GM20000 (cell line): Measurements from ENCODE around the gene IRF4.
A peak's percentile ranks its signal among the peaks of the same experiment; 100 is the strongest.
"Not testable (repeated sequence)": the region's sequence is repeated elsewhere in the genome, so short reads cannot be mapped to it uniquely, and the experiment has no call there.

Experiments
- DNase-seq: peaks from one replicate; pipeline ENCODE4 v3.0.0; 2012; ENCODE audit warnings: low spot score
- TF ChIP-seq, protein P1 (sequence below): IDR thresholded peaks from 2 replicates; pipeline ENCODE4 v1.5.1; 2012; ENCODE audit warnings: mild to moderate bottlenecking, control low read depth; ENCODE audit errors: extremely low read depth, missing control alignments

IRF4 gene

DNA sequence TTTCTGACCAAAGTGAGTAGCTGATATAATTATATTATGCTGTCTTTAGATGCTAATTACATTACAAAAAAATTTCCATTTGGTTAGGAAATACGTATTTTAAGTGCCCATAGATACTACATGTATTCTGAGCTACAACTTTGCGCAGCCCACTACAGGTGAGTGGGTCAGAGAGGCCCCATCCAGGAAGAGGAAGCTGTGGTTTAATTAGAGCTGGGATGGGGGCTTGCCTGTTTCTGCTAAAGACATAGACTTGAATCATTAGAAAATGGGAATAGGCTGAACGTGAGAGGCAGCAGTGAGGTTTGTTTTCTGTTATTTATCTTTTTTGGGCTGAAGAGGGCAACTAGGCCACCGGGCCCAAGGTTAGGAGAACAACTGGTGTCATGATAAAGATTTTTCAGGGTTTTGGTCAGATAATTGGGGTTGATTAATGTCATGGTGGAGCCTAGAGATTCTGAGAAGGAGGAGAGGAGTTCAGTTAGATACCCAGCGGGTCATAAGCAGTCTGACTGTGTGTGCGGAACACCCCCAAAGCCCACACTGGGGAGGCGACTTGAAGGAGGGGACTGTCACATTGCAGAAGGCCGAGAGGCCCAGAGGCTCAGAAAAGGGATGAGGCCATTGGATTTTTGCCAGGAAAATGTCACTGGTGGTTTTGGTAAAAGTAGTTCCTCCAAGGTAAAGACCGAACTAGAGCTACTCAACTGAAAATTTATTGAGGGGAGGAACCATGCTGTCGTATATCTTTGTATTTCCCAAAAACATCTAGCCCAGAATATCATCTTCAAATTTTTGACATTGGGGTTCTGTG lies 14.5 kb upstream of the IRF4 start:
- no peak for DNase-seq
- TF ChIP-seq, protein P1, sequence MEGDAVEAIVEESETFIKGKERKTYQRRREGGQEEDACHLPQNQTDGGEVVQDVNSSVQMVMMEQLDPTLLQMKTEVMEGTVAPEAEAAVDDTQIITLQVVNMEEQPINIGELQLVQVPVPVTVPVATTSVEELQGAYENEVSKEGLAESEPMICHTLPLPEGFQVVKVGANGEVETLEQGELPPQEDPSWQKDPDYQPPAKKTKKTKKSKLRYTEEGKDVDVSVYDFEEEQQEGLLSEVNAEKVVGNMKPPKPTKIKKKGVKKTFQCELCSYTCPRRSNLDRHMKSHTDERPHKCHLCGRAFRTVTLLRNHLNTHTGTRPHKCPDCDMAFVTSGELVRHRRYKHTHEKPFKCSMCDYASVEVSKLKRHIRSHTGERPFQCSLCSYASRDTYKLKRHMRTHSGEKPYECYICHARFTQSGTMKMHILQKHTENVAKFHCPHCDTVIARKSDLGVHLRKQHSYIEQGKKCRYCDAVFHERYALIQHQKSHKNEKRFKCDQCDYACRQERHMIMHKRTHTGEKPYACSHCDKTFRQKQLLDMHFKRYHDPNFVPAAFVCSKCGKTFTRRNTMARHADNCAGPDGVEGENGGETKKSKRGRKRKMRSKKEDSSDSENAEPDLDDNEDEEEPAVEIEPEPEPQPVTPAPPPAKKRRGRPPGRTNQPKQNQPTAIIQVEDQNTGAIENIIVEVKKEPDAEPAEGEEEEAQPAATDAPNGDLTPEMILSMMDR = no peak

DNA sequence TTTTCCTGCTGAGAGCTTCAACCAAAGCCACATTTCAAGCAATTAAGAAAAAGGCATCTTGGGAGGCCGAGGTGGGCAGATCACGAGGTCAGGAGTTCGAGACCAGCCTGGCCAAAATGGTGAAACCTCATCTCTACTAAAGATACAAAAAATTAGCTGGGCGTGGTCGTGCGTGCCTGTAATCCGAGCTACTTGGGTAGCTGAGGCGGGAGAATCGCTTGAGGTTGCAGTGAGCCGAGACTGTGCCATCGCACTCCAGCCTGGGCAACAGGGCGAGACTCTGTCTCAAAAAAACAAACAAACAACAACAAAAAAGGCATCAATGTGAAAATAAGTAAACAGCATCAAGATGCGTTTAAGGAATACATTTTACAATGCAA lies 13.9 kb upstream of the IRF4 start:
- DNase-seq = not testable (repeated sequence)

DNA sequence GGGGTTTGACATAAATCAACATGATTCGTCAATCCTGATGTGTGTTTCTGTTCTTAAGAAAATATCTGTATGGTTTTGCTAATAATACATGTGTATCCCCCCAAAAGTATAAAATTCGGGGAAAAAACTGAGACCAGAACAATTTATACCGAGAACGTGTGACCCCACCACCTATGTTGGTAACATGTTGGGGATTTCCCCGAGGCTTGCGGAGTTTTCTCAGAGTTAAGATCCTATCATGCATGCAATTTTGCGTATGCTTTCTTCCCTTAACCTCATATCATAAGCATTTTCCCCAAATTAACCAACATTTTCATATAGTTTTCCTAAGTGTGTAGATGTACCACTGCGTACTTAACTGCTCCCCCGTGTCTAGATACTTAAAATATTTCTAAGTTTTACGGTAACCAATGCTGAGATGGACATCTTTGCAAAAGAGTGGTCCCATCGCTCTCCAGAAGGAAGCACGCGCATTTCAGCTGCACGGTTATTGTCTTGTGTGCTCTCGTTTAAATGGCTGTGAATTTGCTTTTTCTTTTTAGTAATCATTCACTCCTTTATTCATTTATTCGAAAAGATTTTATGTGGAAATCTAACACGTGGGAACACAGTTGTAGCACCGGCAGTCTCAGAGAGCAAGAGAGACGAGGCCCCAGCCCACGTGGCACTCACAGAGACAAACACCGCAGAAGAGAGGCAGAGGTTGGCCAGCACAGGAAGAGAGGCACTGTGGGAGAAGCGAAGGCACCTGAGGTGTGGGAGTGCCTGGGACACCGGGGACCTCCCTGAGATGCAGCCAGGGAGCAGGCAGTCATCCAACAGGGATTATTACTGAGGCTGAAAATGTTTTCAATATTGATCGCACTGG lies 13.2 kb upstream of the IRF4 start:
- peak; percentile 79 for DNase-seq
- TF ChIP-seq, protein P1 = no peak

DNA sequence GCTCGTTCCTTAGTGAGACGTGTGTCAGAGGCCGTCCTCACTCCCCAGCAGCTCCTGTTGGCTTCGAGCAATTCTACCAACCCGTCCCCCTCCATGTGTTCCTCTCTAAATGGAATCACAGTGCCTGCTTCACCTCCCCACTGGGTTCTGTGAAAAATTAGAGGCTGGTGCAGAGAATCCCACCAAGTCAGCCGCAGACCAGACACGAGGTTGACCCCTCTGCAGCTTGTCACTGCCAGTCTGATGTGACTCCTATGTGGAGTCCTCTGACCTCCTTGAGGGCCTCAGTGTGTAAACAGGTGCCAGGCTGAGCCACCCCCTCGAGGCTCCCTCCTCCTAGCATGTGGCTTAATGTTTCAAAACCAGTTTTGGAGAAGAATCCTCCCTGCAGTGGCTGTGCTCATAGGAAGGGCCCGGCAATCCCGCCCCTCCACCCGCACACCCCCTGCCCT lies 12.6 kb upstream of the IRF4 start:
- no peak for DNase-seq
- TF ChIP-seq, protein P1 = no peak

DNA sequence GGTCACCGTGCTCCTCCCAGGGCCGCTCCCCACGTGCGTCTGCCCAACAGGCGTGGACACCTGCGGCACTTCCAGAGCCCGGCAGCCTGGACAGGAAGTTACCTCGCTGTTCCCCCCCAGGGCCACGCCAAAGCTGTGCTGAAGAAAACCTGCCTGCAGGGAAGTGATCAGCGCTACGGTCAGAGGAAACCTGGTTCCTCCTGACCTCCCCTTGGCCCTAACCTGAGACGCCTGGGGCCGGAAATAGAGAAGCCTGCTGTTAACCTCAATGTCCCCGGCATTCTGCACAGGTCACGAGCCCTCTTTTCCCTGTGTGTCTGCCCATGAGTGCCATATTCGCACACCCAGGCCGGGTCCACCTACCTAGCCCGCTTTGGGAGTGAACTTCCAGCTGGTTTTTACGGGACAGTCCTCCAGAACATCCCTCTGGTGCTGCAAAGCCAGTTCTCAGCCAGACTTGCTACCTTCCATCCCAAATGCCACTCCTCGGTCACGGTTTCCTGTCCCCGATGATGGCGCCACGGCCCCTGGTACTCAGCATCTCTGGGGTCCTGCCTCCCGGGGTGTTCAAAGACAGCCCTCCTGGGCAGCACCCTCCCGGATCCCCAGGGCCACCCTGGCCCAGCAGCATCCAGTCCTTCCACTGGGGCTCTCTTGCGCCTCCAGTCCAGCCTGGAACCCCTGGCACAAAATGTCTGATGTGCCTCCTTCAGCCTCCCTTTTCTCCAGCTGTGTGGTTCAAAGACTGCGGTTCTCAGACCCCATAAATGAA lies 12.0 kb upstream of the IRF4 start:
- TF ChIP-seq, protein P1 = no peak
- DNase-seq = peak; percentile 77

DNA sequence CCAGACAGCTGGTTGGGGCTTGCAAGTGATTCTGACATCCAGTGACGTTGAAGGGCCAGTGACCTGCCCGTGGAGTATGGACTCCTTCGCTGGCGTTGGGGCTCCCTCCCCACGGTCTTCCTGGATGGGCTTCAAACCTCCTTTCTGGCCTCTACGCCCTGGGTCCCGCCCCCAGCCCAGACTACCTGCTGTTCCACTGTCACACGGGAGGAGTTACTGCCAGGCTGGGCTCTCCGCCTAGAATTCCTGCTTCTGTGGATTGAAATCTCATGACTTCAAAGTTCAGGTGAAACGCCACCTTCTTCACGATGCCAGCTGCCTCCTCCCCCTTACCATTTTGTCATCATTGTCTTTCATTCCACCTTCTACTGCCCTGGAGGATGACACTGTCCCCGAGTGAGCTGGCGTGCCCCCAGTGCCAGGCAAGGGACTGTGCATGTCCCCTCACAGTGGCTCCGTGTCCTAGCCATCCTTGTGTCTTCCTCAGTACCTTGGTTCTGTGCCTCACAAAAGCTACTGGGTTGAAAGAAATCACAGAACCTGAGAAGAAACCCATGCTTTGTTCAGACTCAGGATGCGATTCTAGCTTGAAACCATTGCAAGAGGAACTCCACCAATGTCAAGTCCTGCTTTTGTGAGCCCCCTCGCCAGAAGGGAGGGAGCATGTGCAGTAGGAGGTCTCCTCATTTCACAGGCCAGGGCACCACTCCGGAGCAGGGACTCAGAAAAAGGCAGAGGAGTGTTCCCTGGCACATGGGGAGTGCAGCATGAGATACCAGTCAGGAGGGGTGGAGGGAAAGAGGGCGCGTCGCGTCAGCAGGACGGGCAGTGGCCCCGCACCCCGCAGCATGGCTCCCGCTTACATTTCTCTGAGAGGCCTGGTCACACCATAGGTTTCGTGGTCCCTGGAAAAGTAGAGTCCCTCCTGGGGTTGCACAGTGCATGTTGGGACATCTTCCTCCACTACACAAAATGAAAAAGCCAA lies 11.0 kb upstream of the IRF4 start:
- DNase-seq = no peak
- TF ChIP-seq, protein P1 = no peak
